ENCODE results near the gene VIP.
"Not testable (repeated sequence)": the region's sequence is repeated elsewhere in the genome, so short reads cannot be mapped to it uniquely, and the experiment has no call there.

VIP gene

GRCh38 chr6:152750694-152751093 is at the start of gene VIP:
VIP (plus strand) TSS chr6:152750797; CDS start chr6:152752178, 1,381 bp downstream.
- no peak for DNase-seq (ENCODE audit: low spot score)

DNA sequence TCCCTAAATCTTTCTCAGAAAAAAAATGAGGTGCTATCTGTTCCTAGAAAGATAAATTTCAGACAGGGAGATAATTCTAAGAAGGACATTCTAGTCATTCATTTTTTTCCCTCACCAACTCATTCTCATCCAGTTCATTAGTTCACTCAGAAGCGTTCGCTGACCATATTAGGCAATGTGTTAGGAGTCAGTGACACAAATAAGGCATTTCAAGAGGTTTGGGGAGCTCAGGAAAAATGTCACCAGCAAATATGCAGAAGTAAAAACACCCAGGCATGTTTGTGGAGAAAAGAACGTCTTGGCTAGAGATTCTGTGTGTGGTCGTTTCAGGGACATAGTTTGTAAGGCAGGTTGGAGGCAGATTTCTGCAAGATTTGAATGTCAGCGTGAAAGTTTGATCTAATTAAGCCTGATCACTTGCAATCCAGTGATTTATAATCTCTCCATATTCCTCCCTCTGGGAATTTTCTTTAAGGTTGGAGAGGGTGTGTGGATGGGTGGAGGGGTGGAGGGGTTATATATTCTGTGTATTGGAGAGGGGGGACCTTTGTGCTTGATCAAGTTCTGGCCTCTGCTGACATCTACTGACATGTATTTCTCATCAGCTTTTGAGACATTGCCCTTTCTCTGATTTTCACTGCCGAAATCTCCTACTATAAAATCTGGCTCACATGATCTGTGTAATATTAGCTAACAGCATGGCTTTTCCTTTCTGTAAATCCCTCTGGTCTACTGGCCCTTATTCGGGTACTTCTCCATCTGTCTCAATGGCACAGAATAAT is 49.3 kb upstream of the VIP start:
- no peak for DNase-seq (ENCODE audit: low spot score)

DNA sequence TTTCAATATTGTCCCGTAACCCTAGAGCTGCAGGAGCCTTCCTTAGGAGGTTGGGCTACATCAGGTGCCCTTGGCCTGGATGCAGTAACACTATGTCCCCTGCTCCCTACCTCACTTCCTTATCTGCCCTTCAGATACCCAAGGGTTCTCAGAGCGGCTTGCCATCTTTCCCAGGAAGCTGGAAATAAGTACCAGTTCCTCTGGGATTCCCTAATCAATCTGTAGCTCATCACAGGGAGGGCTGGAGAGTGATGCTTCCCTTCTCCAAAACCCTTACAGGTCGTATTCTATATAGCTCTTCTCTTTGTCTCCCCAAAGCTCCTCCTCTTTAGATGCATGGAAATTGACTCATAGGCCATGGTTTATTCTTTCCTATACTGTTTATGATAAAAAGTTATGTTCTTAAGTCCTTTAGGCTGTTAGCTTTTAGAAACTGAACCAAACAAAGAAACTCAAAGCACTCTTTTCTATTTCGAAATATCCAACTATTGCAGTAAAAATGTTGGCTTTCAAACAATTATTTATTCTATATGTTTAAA is 48.7 kb upstream of the VIP start:
- DNase-seq (ENCODE audit: low spot score) = no peak

- not testable (repeated sequence) for DNase-seq (ENCODE audit: low spot score)
Measured at GRCh38 chr6:152703750-152704149, 46.8 kb upstream of the VIP start.

GRCh38 chr6:152705327-152705726 is 45.3 kb upstream of the VIP start:
- no peak for DNase-seq (ENCODE audit: low spot score)

GRCh38 chr6:152716322-152716721 is 34.3 kb upstream of the VIP start:
- no peak for DNase-seq (ENCODE audit: low spot score)

DNA sequence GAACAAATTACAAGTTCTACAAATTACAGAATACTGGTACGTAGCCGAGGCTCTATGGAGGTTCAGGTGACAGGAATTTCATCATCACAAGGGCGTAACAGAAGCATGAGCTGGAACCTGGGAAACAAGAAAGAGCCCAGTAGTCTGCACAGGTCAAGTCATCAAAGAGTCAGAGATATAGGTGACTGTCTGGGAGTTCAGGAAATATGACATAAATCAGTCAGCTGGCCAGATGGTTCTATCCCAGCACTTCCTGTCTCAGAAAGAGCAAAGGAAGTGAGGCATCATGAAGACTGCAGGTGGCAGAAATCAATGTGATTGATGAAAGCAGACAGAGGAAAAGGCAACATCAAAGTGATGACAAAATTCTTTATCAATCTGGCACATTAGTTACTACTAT is 29.6 kb upstream of the VIP start:
- DNase-seq (ENCODE audit: low spot score) = no peak

DNA sequence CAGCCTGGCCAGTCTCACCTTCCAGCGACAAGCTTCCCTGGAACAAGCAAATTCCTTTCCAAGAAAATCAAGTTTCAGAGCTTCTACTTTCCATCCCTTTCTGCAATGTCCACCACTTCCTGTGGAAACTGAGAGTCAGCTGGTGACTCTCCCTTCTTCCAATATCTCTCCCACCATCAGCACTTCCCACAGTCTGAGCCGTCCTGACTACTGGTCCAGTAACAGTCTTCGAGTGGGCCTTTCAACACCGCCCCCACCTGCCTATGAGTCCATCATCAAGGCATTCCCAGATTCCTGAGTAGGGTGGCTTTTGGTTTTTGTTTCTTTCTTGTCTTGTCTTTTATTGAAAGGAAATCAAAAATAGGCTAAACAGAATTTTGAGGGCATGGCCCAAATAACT is 28.6 kb upstream of the VIP start:
- no peak for DNase-seq (ENCODE audit: low spot score)

DNA sequence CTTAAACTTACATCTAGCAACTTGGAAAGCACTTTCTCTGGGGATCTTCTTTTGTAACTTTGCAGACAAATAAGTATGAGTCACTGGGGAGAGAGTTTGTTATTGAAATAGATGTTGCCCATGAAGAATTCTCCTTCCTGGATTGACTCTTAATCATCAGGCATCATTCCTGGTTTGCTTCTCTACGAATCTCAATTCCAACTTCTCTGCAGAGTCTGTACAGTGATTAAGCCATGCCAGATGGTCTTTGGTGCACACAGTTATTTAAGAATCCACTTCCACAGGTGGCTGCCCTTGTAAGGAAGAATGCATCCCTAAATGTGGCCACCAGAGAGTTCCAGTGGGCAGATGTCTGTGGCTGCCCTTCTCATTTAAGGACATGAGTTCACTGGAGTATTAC is 27.2 kb upstream of the VIP start:
- DNase-seq (ENCODE audit: low spot score) = no peak

DNA sequence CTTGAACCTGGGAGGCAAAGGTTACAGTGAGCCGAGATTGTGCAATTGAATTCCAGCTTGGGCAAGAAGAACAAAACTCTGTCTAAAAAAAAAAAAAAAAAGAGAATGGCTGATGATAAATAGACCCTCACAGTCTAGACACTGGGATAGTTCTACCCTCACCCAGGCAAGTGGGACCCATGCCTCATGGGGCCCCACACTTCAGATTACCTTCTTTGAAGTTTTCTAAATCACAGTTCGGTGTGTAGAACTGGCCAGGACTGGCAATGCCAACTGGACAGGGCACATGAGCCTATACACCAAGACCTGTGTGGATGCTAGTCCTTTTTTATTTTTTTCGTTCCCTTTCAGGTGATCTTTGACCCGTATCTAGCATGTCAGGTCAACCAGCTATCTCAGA is 24.3 kb upstream of the VIP start:
- DNase-seq (ENCODE audit: low spot score) = no peak

DNA sequence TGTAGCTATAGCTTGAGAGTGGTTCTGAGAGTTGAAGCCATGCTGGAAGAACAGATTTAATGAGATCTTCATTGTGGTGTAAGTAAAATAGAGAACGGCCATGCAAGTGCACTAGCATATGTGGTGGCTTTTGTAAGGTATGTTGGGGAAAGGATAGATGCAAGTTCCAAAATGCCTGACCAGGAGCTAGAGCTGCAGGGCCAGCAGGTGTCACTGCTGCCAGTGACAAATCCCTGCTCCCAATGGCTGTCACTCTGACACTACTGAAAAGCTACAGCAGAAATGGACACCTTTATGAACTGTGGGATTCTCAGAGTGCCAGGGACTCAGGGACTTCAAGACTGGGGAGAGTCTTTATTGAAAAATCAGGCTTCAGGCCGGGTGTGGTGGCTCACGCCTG is 23.1 kb upstream of the VIP start:
- DNase-seq (ENCODE audit: low spot score) = no peak

- no peak for DNase-seq (ENCODE audit: low spot score)
Measured at GRCh38 chr6:152734630-152735029, 16.0 kb upstream of the VIP start.

- DNase-seq (ENCODE audit: low spot score) = no peak
Measured at GRCh38 chr6:152736687-152737273, 13.8 kb upstream of the VIP start.

GRCh38 chr6:152745509-152746171 is 5.0 kb upstream of the VIP start:
- no peak for DNase-seq (ENCODE audit: low spot score)

- no peak for DNase-seq (ENCODE audit: low spot score)
Measured at GRCh38 chr6:152746172-152746553, 4.4 kb upstream of the VIP start.

- no peak for DNase-seq (ENCODE audit: low spot score)
Measured at GRCh38 chr6:152748843-152749242, 1.8 kb upstream of the VIP start.

DNA sequence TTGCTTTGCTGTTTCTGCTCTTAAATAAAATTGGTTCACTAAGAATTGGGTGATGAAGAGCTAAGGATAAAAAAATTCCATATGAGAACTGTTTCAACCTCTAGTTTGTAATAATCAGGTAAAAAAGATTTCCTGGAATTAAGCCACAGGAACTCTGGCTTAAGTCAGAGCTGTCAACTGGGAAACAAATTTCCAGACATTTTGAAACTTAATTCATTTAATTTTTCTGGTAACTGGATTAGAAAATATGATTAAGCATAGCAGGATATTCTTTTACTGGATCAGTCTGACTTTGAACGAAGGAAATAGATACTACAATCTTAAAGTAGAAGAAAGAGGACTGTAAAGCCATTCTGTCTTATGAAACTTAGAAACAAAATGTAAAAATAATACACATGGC is 1.3 kb upstream of the VIP start:
- no peak for DNase-seq (ENCODE audit: low spot score)

GRCh38 chr6:152765331-152765730 is 14.7 kb downstream of the VIP start:
- DNase-seq (ENCODE audit: low spot score) = no peak

DNA sequence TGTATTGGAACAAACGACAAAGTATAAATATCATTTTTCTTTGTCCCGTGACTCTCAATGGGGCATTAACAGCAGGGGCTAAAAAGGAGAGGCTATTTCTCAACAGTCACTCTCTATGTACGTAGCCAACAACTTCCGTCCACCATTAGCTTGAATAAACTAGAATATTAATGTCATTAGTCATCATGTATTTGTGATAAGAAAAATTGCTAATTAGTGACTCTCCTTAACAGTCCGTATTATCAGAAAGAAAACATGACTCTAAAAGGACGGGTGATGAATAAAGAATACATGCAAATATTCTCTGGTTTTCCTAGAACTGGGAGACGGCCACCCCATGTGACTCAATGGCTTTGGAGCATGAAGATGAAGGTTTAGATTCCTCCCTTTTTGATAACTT is 18.6 kb downstream of the VIP start:
- DNase-seq (ENCODE audit: low spot score) = no peak

DNA sequence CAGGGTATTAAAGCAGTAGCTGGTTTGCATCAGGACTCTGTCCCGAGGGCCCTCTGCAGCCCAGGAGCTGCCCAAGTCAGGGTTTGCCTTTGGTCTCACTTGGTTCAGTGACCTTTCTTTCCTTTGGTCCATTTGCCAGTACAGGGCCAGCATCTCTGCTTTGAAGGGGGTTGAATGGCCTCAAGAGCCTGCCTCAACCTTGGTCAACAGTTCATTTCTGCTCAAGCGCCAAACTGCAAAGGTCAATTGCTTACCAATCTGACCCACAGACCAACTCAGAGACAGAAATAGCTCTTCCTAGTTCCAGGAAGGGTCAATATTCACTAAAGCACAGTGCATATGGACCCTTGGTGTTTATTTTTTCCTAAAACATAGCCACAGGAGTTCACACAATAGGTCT is 19.4 kb downstream of the VIP start:
- DNase-seq (ENCODE audit: low spot score) = no peak

DNA sequence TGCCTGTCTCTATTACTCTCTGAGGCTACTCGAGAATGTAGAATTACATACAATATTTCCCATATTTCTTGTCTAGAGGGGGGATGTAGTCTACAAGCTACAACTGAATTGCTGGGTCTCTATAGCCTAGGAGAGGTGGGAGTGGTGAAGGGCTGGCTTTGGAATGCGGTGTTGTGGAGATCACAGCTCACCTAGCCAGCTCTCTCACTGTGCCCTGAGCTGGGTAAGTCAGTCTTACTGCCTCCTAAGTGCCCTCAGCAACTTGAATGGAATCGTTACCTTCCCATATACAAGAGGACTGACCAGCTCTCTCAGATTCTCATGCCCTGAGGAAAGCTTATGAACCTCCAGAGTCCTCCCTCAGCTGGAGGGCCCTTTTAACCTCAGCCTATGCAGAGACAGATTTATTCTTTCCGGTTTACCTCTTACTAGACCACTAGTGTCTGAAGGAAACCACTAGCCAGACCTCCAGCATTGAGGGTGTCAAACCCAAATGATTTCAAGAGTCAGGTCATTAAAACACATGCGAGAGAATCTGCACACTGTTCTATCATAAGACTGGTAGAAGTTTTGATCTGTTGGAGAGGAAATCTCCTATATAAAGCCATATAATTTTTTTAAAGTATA is 20.6 kb downstream of the VIP start:
- DNase-seq (ENCODE audit: low spot score) = no peak

GRCh38 chr6:152775428-152775827 is 24.8 kb downstream of the VIP start:
- DNase-seq (ENCODE audit: low spot score) = no peak

DNA sequence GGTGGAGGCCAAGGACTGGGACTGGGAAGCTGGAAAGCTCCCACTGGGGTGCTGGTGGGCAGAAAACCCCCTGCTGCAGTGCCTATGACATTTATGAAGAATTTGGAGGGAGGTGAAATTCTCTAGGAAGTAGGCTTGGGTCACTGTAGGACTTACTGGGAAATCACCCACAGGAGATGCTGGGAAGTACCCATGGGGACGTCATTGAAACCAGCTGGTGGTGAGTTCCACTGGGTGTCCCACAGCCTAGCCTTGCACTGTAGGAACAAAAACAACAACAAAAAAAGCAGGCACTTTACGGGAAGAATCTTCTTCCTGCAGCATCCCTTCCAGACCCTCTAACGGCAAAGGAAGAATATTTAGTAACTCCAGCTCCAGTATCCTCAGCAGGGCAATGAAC is 26.2 kb downstream of the VIP start:
- DNase-seq (ENCODE audit: low spot score) = no peak
